ENCODE data around the gene PRC1.

- TF ChIP-seq CTCF (IDR thresholded peaks at IDR 0.05) (no peak), EZH2phosphoT487 (IDR thresholded peaks at IDR 0.05) (no peak), EZH2 (IDR thresholded peaks at IDR 0.05) (no peak)
Observed at GRCh38 chr15:90962021-90962420, 32.3 kb downstream of the PRC1 start.

Measured in neural progenitor cell (in vitro differentiated cells).